Measurements from ENCODE around the gene VGF. TPM values are rescaled to one million over a fixed set of nuclear protein-coding genes. Genes with fewer than 3 reads are reported as not detected.

Gene VGF
- total RNA-seq, 1 donor from 2014 or later = 8.4 TPM

DNA sequence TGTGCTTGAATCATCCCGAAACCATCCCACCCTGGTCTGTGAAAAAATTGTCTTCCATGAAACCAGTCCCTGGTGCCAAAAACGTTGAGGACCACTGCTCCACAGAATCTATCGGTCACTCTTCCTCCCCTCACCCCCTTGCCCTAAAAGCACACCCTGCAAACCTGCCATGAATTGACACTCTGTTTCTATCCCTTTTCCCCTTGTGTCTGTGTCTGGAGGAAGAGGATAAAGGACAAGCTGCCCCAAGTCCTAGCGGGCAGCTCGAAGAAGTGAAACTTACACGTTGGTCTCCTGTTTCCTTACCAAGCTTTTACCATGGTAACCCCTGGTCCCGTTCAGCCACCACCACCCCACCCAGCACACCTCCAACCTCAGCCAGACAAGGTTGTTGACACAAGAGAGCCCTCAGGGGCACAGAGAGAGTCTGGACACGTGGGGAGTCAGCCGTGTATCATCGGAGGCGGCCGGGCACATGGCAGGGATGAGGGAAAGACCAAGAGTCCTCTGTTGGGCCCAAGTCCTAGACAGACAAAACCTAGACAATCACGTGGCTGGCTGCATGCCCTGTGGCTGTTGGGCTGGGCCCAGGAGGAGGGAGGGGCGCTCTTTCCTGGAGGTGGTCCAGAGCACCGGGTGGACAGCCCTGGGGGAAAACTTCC, 39.2 kb downstream of the VGF start:
- peaks cover 1% of the 10 kb centered on the region for H3K4me1 Mint-ChIP-seq (ENCODE audit: low read depth, unreplicated experiment)
- peaks cover 2% of the 10 kb centered on the region for H3K9me3 Mint-ChIP-seq (ENCODE audit: unreplicated experiment)
- TF ChIP-seq, protein P1, sequence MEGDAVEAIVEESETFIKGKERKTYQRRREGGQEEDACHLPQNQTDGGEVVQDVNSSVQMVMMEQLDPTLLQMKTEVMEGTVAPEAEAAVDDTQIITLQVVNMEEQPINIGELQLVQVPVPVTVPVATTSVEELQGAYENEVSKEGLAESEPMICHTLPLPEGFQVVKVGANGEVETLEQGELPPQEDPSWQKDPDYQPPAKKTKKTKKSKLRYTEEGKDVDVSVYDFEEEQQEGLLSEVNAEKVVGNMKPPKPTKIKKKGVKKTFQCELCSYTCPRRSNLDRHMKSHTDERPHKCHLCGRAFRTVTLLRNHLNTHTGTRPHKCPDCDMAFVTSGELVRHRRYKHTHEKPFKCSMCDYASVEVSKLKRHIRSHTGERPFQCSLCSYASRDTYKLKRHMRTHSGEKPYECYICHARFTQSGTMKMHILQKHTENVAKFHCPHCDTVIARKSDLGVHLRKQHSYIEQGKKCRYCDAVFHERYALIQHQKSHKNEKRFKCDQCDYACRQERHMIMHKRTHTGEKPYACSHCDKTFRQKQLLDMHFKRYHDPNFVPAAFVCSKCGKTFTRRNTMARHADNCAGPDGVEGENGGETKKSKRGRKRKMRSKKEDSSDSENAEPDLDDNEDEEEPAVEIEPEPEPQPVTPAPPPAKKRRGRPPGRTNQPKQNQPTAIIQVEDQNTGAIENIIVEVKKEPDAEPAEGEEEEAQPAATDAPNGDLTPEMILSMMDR (IDR thresholded peaks at IDR 0.05; ENCODE audit: partially characterized antibody, unreplicated experiment) = no peak
- no peak overlapping the region for H3K27ac Mint-ChIP-seq (ENCODE audit: unreplicated experiment)
- H3K36me3 Mint-ChIP-seq (ENCODE audit: unreplicated experiment) = no peaks in the 10 kb centered on the region
- H3K27me3 Mint-ChIP-seq (ENCODE audit: unreplicated experiment) = peaks cover 6% of the 10 kb centered on the region
- H3K4me3 Mint-ChIP-seq (ENCODE audit: unreplicated experiment) = no peak overlapping the region
- DNase-seq = no peak

DNA sequence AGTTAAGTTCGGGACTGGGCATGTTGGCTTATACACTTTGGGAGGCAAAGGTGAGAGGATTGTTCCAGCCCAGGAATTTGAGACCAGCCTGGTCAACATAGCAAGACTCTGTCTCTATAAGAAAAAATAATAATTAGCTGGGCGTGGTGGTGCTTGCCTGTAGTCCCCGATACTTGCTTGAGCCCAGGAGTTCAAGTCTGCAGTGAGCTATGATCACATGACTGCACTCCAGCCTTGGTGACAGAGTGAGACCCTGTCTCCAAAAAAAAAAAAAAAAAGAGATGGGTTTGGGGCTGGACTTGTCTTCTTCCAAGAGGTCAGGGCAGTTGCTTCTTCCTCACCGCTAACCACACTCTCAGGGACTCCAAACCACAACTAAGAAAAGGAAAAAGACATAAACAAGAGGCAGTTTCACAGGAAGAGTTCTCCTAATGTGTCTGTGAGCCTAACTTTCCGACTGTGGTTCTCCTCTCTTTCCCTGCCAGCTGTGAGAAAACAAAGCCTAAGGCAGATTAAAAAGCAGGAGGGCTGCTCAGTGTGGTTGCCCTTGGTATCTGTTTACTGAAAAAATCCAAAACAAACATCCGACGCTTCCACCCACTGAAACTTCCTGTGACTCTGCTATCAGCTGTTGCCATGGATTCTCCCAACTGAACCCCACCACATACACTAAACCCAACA, 40.9 kb downstream of the VGF start:
- DNase-seq = no peak
- H3K4me1 Mint-ChIP-seq (ENCODE audit: low read depth, unreplicated experiment) = peaks cover 6% of the 10 kb centered on the region
- H3K27ac Mint-ChIP-seq (ENCODE audit: unreplicated experiment) = no peak overlapping the region
- peaks cover 2% of the 10 kb centered on the region for H3K9me3 Mint-ChIP-seq (ENCODE audit: unreplicated experiment)
- no peak overlapping the region for H3K4me3 Mint-ChIP-seq (ENCODE audit: unreplicated experiment)
- H3K36me3 Mint-ChIP-seq (ENCODE audit: unreplicated experiment) = no peaks in the 10 kb centered on the region
- TF ChIP-seq, protein P1 (IDR thresholded peaks at IDR 0.05; ENCODE audit: partially characterized antibody, unreplicated experiment) = no peak
- H3K27me3 Mint-ChIP-seq (ENCODE audit: unreplicated experiment) = peaks cover 6% of the 10 kb centered on the region

DNA sequence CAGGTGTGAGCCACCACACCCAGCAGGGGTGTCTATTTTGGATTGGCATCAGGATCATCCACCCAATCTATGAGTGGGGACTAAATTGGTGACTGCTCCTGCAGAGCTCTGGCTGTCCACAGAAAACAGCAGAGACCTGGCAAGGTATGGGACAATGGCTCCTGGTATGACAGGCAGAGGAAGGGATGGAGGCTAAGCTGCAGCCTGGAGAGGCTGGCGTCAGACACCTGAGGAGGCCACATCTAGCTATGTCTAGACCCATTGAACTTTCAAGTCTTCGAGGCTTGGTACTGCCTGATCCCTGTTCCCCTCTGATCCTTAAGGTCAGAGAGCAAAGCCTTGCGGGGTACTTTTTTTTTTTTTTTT, 41.7 kb downstream of the VGF start:
- TF ChIP-seq, protein P1 (IDR thresholded peaks at IDR 0.05; ENCODE audit: partially characterized antibody, unreplicated experiment) = no peak
- Mint-ChIP-seq H3K4me3 (ENCODE audit: unreplicated experiment) (no peak overlapping the region), H3K9me3 (ENCODE audit: unreplicated experiment) (peaks cover 2% of the 10 kb centered on the region), H3K36me3 (ENCODE audit: unreplicated experiment) (no peaks in the 10 kb centered on the region), H3K27me3 (ENCODE audit: unreplicated experiment) (peaks cover 6% of the 10 kb centered on the region), H3K4me1 (ENCODE audit: low read depth, unreplicated experiment) (peaks cover 8% of the 10 kb centered on the region), H3K27ac (ENCODE audit: unreplicated experiment) (no peak overlapping the region)
- DNase-seq = no peak

DNA sequence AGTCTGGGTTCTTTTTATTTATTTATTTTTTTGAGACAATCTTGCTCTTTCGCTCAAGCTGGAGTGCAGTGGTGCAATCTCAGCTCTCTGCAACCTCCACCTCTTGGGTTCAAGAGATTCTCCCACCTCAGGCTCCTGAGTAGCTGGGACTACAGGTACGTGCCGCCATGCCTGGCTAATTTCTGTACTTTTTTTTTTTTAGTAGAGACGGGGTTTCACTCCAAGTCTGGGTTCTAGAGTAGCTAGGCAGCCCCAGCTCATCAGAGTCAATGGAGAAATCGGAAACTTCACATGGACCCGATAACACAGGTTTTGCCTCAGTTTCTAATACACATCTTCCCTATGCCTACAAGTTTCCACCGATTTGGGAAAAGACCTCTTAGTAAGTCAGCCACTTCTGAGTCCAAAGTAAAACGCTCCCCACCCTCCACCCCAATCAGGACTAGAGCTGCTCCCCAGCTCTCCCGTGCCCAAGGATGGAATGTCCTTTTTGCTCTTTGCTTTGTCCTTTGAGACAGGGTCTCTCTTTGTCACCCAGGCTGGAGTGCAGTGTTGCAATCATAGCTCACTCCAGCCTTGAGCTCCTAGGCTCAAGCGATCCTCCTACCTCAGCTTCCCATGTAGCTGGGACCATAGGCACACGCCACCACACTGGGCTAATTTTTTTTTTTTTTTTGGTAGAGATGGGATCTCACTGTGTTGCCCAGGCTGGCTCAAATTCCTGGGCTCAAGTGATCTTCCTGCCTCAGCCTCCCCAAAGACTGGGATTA, 42.3 kb downstream of the VGF start:
- no peak overlapping the region for H3K27ac Mint-ChIP-seq (ENCODE audit: unreplicated experiment)
- H3K27me3 Mint-ChIP-seq (ENCODE audit: unreplicated experiment) = peaks cover 6% of the 10 kb centered on the region
- no peak for DNase-seq
- H3K9me3 Mint-ChIP-seq (ENCODE audit: unreplicated experiment) = peaks cover 2% of the 10 kb centered on the region
- H3K4me1 Mint-ChIP-seq (ENCODE audit: low read depth, unreplicated experiment) = peaks cover 8% of the 10 kb centered on the region
- TF ChIP-seq, protein P1 (IDR thresholded peaks at IDR 0.05; ENCODE audit: partially characterized antibody, unreplicated experiment) = no peak
- H3K4me3 Mint-ChIP-seq (ENCODE audit: unreplicated experiment) = no peak overlapping the region
- H3K36me3 Mint-ChIP-seq (ENCODE audit: unreplicated experiment) = no peaks in the 10 kb centered on the region
